Kidney (tissue), 14 donors: ENCODE results near the gene MORN4. TPM values are rescaled to one million over a fixed set of nuclear protein-coding genes. Genes with fewer than 3 reads are reported as not detected.
A peak's percentile ranks its signal among the peaks of the same experiment; 100 is the strongest.

Experiments
- DNase-seq, 5 donors: peaks; one replicate each; pipeline ENCODE4 v3.0.0-alpha.2; 2013 to 2020
- FAIRE-seq: peaks from 2 replicates; lab custom pipeline; 2012; peaks lifted over from hg19 to GRCh38; lab: Jason Lieb, UNC
- H3K27ac ChIP-seq, 2 donors: one replicate each; pipeline ENCODE4 v1.7.0; 2013; ENCODE audit warnings: low read depth in 2 of 2, low read length in 2 of 2, inconsistent platforms in 1 of 2
- H3K27me3 ChIP-seq: one replicate; pipeline ENCODE4 v1.7.1; 2013; ENCODE audit warnings: low read length, inconsistent platforms; ENCODE audit not compliant: control insufficient read depth, insufficient read depth
- H3K36me3 ChIP-seq, 3 donors: one replicate each; pipeline versions ENCODE4 v1.7.0 to v1.7.1; 2013; ENCODE audit warnings: low read length in 3 of 3, control low read depth in 1 of 3, inconsistent platforms in 1 of 3; ENCODE audit not compliant: insufficient read depth in 3 of 3, control insufficient read depth in 2 of 3
- H3K4me1 ChIP-seq, 3 donors: one replicate each; pipeline versions ENCODE4 v1.7.0 to v1.7.1; 2013; ENCODE audit warnings: low read length in 3 of 3, inconsistent platforms in 1 of 3, low read depth in 1 of 3; ENCODE audit not compliant: control insufficient read depth in 2 of 3, insufficient read depth in 2 of 3
- H3K4me3 ChIP-seq, 3 donors: one replicate each; pipeline versions ENCODE4 v1.7.0 to v1.8.1; 2013; ENCODE audit warnings: low read length in 3 of 3, control low read depth in 1 of 3, inconsistent platforms in 1 of 3
- H3K9ac ChIP-seq, 3 donors: one replicate each; pipeline versions ENCODE4 v1.7.0 to v1.7.1; 2013; ENCODE audit warnings: low read length in 3 of 3, control low read depth in 1 of 3, inconsistent platforms in 1 of 3
- H3K9me3 ChIP-seq, 3 donors: one replicate each; pipeline versions ENCODE4 v1.7.0 to v1.7.1; 2013; ENCODE audit warnings: low read length in 3 of 3, control low read depth in 1 of 3, inconsistent platforms in 1 of 3; ENCODE audit not compliant: control insufficient read depth in 2 of 3, insufficient read depth in 1 of 3
- CTCF ChIP-seq: IDR thresholded peaks from 3 replicates; pipeline ENCODE4 v1.5.1; 2012; ENCODE audit warnings: mild to moderate bottlenecking, moderate library complexity, borderline replicate concordance; ENCODE audit not compliant: insufficient read depth; ENCODE audit errors: extremely low read depth
- intact Hi-C: fragments of 100-400 bp; cut with DNase I; formaldehyde crosslinking; loops from one replicate; pipeline ENCODE4 v1.11.1; 2022
- polyA plus RNA-seq: library from polyadenylated mRNA; stranded (reverse); fragments of 350-450 nt; fragmentation: Illumina TruSeq; extraction: RNeasy Lipid Tissue Mini Kit (QIAGEN cat#74804); gene quantifications from one replicate; pipeline ENCODE4 v1.2.3, GENCODE V29; 2014; ENCODE audit warnings: low read depth, low replicate concordance; ENCODE audit not compliant: insufficient read depth
- total RNA-seq: library from RNA; stranded (reverse); fragmentation: NEBNext Ultra II Directional; extraction: Animal tissue kit (Norgen Biotek cat#: 25700); gene quantifications from one replicate; pipeline ENCODE4 v1.2.1, GENCODE V29; 2021
- donor health status: control.
- donor health status: control.
- donor health status: control.
- donor health status: control.
- donor health status: control.
- donor health status: DM: yes; HTN: yes; CAD: no.
- donor health status: Normal renal cell carcinoma (clear cell type).

MORN4 gene
- total and polyA plus RNA-seq, 2 donors from 2014 or later: 9.1 to 21.2 TPM

DNA sequence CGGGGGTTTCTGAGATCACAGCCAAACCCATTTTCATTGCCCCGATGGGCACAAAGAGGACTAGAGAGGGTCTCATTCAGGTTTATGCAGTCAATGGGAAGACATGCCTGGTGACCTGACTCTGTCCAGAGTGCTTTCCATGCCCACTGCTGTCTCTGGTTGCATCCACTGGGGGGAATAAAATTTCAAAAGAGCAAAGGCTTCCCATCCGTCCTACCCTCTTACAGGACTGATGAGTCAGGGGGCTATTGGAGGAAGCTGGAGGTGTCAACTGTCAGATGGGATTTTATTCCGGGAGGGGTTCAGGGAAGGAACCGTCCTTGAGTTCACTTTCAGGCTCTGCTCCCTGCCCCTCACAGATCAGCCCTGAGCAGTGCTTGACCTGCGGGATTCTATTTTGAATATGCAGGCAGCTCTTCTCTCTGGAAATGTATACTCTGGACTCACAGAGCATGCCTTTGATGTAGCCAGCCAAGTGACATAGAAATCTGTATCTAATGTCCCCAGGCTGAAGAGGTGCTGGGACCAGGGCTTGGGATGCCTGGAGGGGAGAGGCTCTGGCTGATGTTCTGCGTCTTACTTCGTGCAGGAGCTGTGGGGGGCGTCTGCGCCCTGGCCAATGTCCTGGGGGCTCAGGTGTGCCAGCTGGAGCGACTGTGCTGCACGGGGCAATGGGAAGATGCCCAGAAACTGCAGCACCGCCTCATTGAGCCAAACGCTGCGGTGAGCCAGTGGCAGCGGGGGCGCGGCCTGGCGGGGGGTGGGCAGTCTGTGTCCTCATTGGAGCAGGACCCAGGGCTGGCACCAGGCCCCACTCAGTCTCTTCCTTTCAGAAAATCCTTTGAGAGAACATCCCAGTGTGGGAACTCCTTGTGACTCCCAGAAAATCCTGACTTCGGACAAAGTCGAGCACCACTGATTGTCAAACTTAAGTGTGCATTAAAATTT is 31.8 kb downstream of the MORN4 start:
- no peak for FAIRE-seq
- H3K9me3 ChIP-seq: no peaks in the 10 kb centered on the region
- H3K4me1 ChIP-seq: peaks cover 0 to 4% (median 0%) of the 10 kb centered on the region in 3 donors
- no peaks in the 10 kb centered on the region for H3K27me3 ChIP-seq
- H3K27ac ChIP-seq: no peak overlapping the region
- no peak for TF ChIP-seq CTCF
- peak in 1 of 5 donors; percentile 14 for DNase-seq
- H3K9ac ChIP-seq: no peak overlapping the region
- intact Hi-C loops: no loop called here
- H3K4me3 ChIP-seq: no peak overlapping the region
- peaks cover 0 to 19% (median 2%) of the 10 kb centered on the region in 3 donors for H3K36me3 ChIP-seq

GRCh38 chr10:97600616-97601015 is 32.7 kb downstream of the MORN4 start:
- FAIRE-seq (no peak), DNase-seq (no peak)
- H3K36me3 ChIP-seq: peaks cover 0 to 19% (median 2%) of the 10 kb centered on the region in 3 donors
- no peak overlapping the region for H3K27ac ChIP-seq
- H3K9ac ChIP-seq: no peak overlapping the region
- H3K9me3 ChIP-seq: no peaks in the 10 kb centered on the region
- no peak for TF ChIP-seq CTCF
- H3K27me3 ChIP-seq: no peaks in the 10 kb centered on the region
- intact Hi-C loops: no loop called here
- H3K4me3 ChIP-seq: no peak overlapping the region
- H3K4me1 ChIP-seq: peaks cover 0 to 11% (median 0%) of the 10 kb centered on the region in 3 donors

GRCh38 chr10:97599272-97599619 is 34.1 kb downstream of the MORN4 start:
- peak overlapping the region in 1 of 2 donors; percentile 53 for H3K27ac ChIP-seq
- intact Hi-C loops: no loop called here
- H3K9me3 ChIP-seq: no peaks in the 10 kb centered on the region
- FAIRE-seq (no peak), DNase-seq (no peak)
- no peak overlapping the region for H3K9ac ChIP-seq
- peaks cover 0 to 11% (median 0%) of the 10 kb centered on the region in 3 donors for H3K4me1 ChIP-seq
- no peak overlapping the region for H3K4me3 ChIP-seq
- no peaks in the 10 kb centered on the region for H3K27me3 ChIP-seq
- TF ChIP-seq CTCF: no peak
- H3K36me3 ChIP-seq: peaks cover 0 to 19% (median 2%) of the 10 kb centered on the region in 3 donors
